HG02840 (cell line): ENCODE measurements around the gene DEPDC4.
A peak's percentile ranks its signal among the peaks of the same experiment; 100 is the strongest.
"Not testable (repeated sequence)": the region's sequence is repeated elsewhere in the genome, so short reads cannot be mapped to it uniquely, and the experiment has no call there.

ENCODE experiments used
- ATAC-seq: cut with Tn5 transposase; IDR thresholded peaks from one replicate; pipeline ENCODE4 v1.9.1; 2021; ENCODE audit warnings: mild to moderate bottlenecking, moderate library complexity, moderate number of reproducible peaks; ENCODE audit not compliant: unreplicated experiment, low FRiP score

DEPDC4 gene

GRCh38 chr12:100265732-100266584 is 921 bp downstream of the DEPDC4 start:
- ATAC-seq = peak; percentile 4

GRCh38 chr12:100265107-100265506 is 1.8 kb downstream of the DEPDC4 start:
- not testable (repeated sequence) for ATAC-seq

GRCh38 chr12:100263131-100263530 is 3.7 kb downstream of the DEPDC4 start:
- no peak for ATAC-seq

- no peak for ATAC-seq
Measured at GRCh38 chr12:100258127-100258526, 8.8 kb downstream of the DEPDC4 start.

GRCh38 chr12:100254876-100255275 is 12.0 kb downstream of the DEPDC4 start:
- ATAC-seq = no peak

- ATAC-seq = no peak
Measured at GRCh38 chr12:100253437-100253836, 13.4 kb downstream of the DEPDC4 start.

- no peak for ATAC-seq
Measured at GRCh38 chr12:100251917-100252316, 15.0 kb downstream of the DEPDC4 start.

GRCh38 chr12:100249941-100250340 is 16.9 kb downstream of the DEPDC4 start:
- no peak for ATAC-seq

- ATAC-seq = no peak
Measured at GRCh38 chr12:100248886-100249285, 18.0 kb downstream of the DEPDC4 start.

- no peak for ATAC-seq
Measured at GRCh38 chr12:100247765-100248164, 19.1 kb downstream of the DEPDC4 start.

- no peak for ATAC-seq
Measured at GRCh38 chr12:100243137-100243536, 23.7 kb downstream of the DEPDC4 start.

GRCh38 chr12:100239589-100239988 is 27.3 kb downstream of the DEPDC4 start:
- ATAC-seq = no peak

GRCh38 chr12:100238801-100239200 is 28.1 kb downstream of the DEPDC4 start:
- no peak for ATAC-seq

- ATAC-seq = peak; percentile 56
Measured at GRCh38 chr12:100234591-100235304, 32.1 kb downstream of the DEPDC4 start.

- no peak for ATAC-seq
Measured at GRCh38 chr12:100234166-100234565, 32.7 kb downstream of the DEPDC4 start.

GRCh38 chr12:100231873-100232272 is 35.0 kb downstream of the DEPDC4 start:
- not testable (repeated sequence) for ATAC-seq

GRCh38 chr12:100229876-100230275 is 37.0 kb downstream of the DEPDC4 start:
- ATAC-seq = no peak

- ATAC-seq = no peak
Measured at GRCh38 chr12:100229036-100229635, 37.7 kb downstream of the DEPDC4 start.

GRCh38 chr12:100225491-100225890 is 41.4 kb downstream of the DEPDC4 start:
- no peak for ATAC-seq

- not testable (repeated sequence) for ATAC-seq
Measured at GRCh38 chr12:100222173-100222572, 44.7 kb downstream of the DEPDC4 start.

- ATAC-seq = no peak
Measured at GRCh38 chr12:100221523-100221922, 45.4 kb downstream of the DEPDC4 start.
